Stimulated activated CD4-positive, alpha-beta T cell treated with anti-CD3 and anti-CD28 coated beads, Interleukin-15, amount 100 ng/mL, for 1 hour (primary cell): ENCODE results near the gene CCN2.
"Not testable (repeated sequence)": the region's sequence is repeated elsewhere in the genome, so short reads cannot be mapped to it uniquely, and the experiment has no call there.

Experiments used
- DNase-seq, 2 donors: peaks; one replicate each; pipeline ENCODE4 v3.0.0-alpha.2; 2020; ENCODE audit warnings: low read depth in 1 of 2, low spot score in 1 of 2

Gene CCN2

GRCh38 chr6:131946404-131946991, 4.7 kb downstream of the CCN2 start:
- no peak for DNase-seq

- no peak for DNase-seq
Observed at GRCh38 chr6:131945971-131946370, 5.2 kb downstream of the CCN2 start.

GRCh38 chr6:131937703-131938631, 13.2 kb downstream of the CCN2 start:
- DNase-seq, result no peak

GRCh38 chr6:131937226-131937625, 13.9 kb downstream of the CCN2 start:
- DNase-seq, result no peak

- DNase-seq, result no peak
Observed at GRCh38 chr6:131936156-131936555, 15.0 kb downstream of the CCN2 start.

- no peak for DNase-seq
Observed at GRCh38 chr6:131931063-131931750, 20.0 kb downstream of the CCN2 start.

GRCh38 chr6:131929976-131930375, 21.2 kb downstream of the CCN2 start:
- no peak for DNase-seq

GRCh38 chr6:131929264-131929663, 21.9 kb downstream of the CCN2 start:
- no peak for DNase-seq

- DNase-seq, result no peak
Observed at GRCh38 chr6:131924881-131925474, 26.2 kb downstream of the CCN2 start.

GRCh38 chr6:131923356-131923755, 27.8 kb downstream of the CCN2 start:
- DNase-seq, result no peak

- DNase-seq, result no peak
Observed at GRCh38 chr6:131920656-131921055, 30.5 kb downstream of the CCN2 start.

GRCh38 chr6:131918650-131919355, 32.4 kb downstream of the CCN2 start:
- DNase-seq, result no peak

GRCh38 chr6:131917763-131918649, 33.2 kb downstream of the CCN2 start:
- no peak for DNase-seq

GRCh38 chr6:131917318-131917717, 33.9 kb downstream of the CCN2 start:
- no peak for DNase-seq

- no peak for DNase-seq
Observed at GRCh38 chr6:131916847-131917246, 34.3 kb downstream of the CCN2 start.

- DNase-seq, result not testable (repeated sequence)
Observed at GRCh38 chr6:131916091-131916796, 34.9 kb downstream of the CCN2 start.

- DNase-seq, result no peak
Observed at GRCh38 chr6:131914967-131915751, 36.0 kb downstream of the CCN2 start.

GRCh38 chr6:131914234-131914633, 36.9 kb downstream of the CCN2 start:
- no peak for DNase-seq

- no peak for DNase-seq
Observed at GRCh38 chr6:131911951-131912350, 39.2 kb downstream of the CCN2 start.
